Activated CD4-positive, alpha-beta T cell treated with anti-CD3 and anti-CD28 coated beads for 4 hours (primary cell): Measurements from ENCODE around the gene PLIN5.

ENCODE experiments used
- DNase-seq, 2 donors: peaks; one replicate each; pipeline ENCODE4 v3.0.0-alpha.2; 2020

PLIN5 gene

DNA sequence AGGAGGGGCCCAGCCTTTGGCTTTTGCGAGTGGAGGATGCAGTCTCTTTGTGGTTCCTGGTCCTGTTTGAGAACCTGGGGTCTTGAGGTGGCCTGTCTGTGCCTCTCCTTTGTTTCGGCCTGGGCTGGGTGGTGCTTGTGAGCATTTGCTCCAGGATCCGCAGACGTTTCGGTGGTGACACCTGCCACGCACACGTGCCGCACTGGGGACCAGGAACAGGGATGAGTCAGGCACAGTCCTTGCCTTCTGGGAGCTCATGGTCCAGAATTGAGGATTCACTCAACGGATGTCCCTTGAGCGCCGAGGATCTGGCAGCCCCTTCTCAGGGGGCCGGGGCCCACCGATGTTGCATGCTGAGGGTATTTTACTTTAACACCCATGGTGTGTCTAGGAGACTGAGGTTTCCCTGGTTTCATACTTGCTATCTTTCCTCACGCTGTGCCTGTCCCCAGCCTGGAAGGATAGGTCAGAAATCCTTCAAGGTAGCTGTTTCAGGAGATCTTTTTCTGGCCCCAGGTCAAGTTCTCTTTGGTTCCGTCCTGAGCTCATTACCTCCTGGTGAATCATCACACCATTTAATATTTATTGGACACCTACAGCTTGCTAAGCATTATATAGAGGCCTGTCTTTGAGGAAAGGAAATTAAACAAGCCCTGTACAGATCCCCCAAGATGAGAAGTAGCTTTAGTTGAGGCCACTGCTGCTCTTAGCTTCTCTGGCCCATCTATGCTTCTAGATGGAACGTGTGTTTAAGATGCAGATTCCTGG is 57.8 kb downstream of the PLIN5 start:
- DNase-seq, result no peak

DNA sequence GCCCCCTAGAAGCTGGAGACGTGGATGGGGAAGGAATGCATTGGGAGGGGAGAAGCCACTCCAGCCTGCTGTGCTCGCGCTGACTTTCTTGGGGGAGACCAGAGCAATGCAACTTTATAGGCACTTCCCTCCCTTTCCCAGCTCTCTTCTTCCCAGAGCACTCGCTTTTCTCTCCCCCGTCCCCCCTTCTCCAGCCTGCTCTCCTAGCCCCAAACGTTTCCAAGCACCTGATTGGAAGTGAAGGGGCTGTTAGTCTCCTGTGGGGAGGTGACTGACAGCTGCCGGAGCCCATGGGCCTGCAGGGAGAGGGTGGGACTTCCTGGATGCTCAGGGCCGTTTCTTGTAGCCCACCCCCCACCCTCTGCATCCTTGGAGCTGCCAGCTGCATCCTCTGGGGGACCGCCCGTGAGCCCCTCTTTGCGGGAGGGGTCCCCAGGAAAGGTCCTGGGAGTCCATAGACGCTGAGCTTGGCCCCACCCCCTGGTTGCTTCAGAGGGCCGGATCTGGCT is 60.5 kb downstream of the PLIN5 start:
- DNase-seq, result no peak

DNA sequence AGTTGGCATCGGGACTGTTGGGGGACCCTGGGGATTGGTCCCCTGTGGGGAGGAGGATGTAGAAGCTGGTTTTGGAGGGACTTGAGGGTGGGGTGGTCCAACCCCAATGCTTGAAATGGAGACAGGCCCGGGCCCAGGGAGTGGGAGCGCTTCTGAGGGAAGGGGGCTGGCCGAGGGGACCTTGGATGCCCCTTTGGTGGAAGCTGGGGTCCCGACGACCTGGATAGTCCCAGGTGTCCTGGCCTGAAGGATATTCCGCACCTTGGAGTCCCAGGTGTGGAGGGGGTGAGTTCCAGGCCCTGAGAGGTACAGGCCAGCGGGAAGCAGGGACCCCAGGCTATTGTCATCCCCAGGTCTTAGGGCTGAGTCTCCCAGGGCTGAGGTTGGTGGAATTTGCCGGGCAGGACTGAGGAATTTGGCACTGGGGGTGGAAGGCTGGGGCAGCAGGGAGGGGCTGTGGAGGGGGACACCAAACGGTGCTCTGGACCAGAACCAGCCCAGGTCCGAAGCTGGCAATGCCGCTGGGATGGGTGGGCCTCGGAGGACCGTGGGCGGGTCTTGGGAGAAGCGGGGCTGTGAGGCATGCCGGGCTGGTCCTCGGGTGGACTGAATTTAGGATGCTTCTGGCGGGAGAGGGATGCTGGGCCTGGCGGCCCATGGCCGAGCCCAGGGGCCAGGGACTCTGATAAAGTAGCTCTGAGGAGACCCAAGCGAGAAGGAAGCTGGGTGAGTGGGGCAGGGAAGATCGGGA is 61.1 kb downstream of the PLIN5 start:
- DNase-seq, result no peak

- DNase-seq, result no peak
These were observed 61.8 kb downstream of the PLIN5 start for GRCh38 chr19:4473011-4473762.
